GM18520 (cell line): ENCODE measurements around the gene HNRNPA0.
"Not testable (repeated sequence)": the region's sequence is repeated elsewhere in the genome, so short reads cannot be mapped to it uniquely, and the experiment has no call there.

Source experiments
- ATAC-seq: cut with Tn5 transposase; IDR thresholded peaks from one replicate; pipeline ENCODE4 v1.9.1; 2021; ENCODE audit not compliant: unreplicated experiment

The HNRNPA0 gene

GRCh38 chr5:137754188-137754960, at the start of gene HNRNPA0:
Gene HNRNPA0, minus strand, starts transcription at chr5:137754363. Its CDS starts 297 bp downstream, at chr5:137754066.
- ATAC-seq, result peak; percentile 65

GRCh38 chr5:137802282-137803210, 48.4 kb upstream of the HNRNPA0 start:
- no peak for ATAC-seq

GRCh38 chr5:137800700-137801411, 46.7 kb upstream of the HNRNPA0 start:
- ATAC-seq, result no peak

GRCh38 chr5:137796279-137796678, 42.1 kb upstream of the HNRNPA0 start:
- ATAC-seq, result no peak

GRCh38 chr5:137794863-137795262, 40.7 kb upstream of the HNRNPA0 start:
- no peak for ATAC-seq

- no peak for ATAC-seq
Observed at GRCh38 chr5:137792303-137792702, 38.1 kb upstream of the HNRNPA0 start.

- ATAC-seq, result no peak
Observed at GRCh38 chr5:137791799-137792198, 37.6 kb upstream of the HNRNPA0 start.

- ATAC-seq, result no peak
Observed at GRCh38 chr5:137791387-137791786, 37.2 kb upstream of the HNRNPA0 start.

- not testable (repeated sequence) for ATAC-seq
Observed at GRCh38 chr5:137788560-137788959, 34.4 kb upstream of the HNRNPA0 start.

GRCh38 chr5:137782984-137783536, 28.9 kb upstream of the HNRNPA0 start:
- no peak for ATAC-seq

GRCh38 chr5:137782055-137782454, 27.9 kb upstream of the HNRNPA0 start:
- ATAC-seq, result no peak

- no peak for ATAC-seq
Observed at GRCh38 chr5:137778772-137779564, 24.8 kb upstream of the HNRNPA0 start.

GRCh38 chr5:137767937-137768336, 13.8 kb upstream of the HNRNPA0 start:
- ATAC-seq, result not testable (repeated sequence)

- ATAC-seq, result no peak
Observed at GRCh38 chr5:137761566-137761965, 7.4 kb upstream of the HNRNPA0 start.

GRCh38 chr5:137760719-137761516, 6.8 kb upstream of the HNRNPA0 start:
- ATAC-seq, result no peak

GRCh38 chr5:137760294-137760693, 6.1 kb upstream of the HNRNPA0 start:
- ATAC-seq, result no peak

- ATAC-seq, result peak; percentile 55
Observed at GRCh38 chr5:137758715-137759306, 4.6 kb upstream of the HNRNPA0 start.

GRCh38 chr5:137758121-137758520, 4.0 kb upstream of the HNRNPA0 start:
- ATAC-seq, result no peak

GRCh38 chr5:137757634-137758033, 3.5 kb upstream of the HNRNPA0 start:
- no peak for ATAC-seq
